GM23248 (cell line): ENCODE measurements around the gene EPM2A.

Experiments
- EZH2 ChIP-seq: fragments of 200-600 bp; sonication (generic); IDR thresholded peaks from 2 replicates; pipeline ENCODE4 v1.6.1; 2018; ENCODE audit warnings: antibody characterized with exemption, mild to moderate bottlenecking; ENCODE audit not compliant: insufficient read depth, poor library complexity, severe bottlenecking
- EZH2phosphoT487 ChIP-seq: fragments of 200-600 bp; sonication (generic); IDR thresholded peaks from 2 replicates; pipeline ENCODE4 v1.6.1; 2018; ENCODE audit warnings: antibody characterized with exemption, moderate library complexity, mild to moderate bottlenecking, low read depth; ENCODE audit not compliant: insufficient read depth

GRCh38 chr6:145729887-145730286, 5.4 kb downstream of the EPM2A start:
- no peak for TF ChIP-seq EZH2
- TF ChIP-seq EZH2phosphoT487: no peak
